Common myeloid progenitor, CD34-positive (primary cell): ENCODE data around the gene FOSL2.

Experiments
- CTCF ChIA-PET: fragments of 350-600 bp; sonication (Branson Sonifier 250); formaldehyde crosslinking; loops from one replicate; lab custom pipeline; 2021; ENCODE audit warnings: antibody characterized with exemption; lab: Charles Lee
- POLR2A ChIA-PET: fragments of 350-600 bp; sonication (Branson Sonifier 250); formaldehyde crosslinking; loops from one replicate; lab custom pipeline; 2021; ENCODE audit warnings: antibody characterized with exemption; lab: Charles Lee
- DNase-seq, 3 donors: peaks; one replicate each; pipeline versions ENCODE4 v3.0.0 to v3.0.0-alpha.2; 2013
- H3K27ac ChIP-seq, 2 experiments: 1 replicate in 1 of 2; 2 replicates in 1 of 2; pipeline ENCODE4 v1.7.0; 2013; ENCODE audit warnings: inconsistent platforms in 2 of 2, low read length in 2 of 2, mild to moderate bottlenecking in 2 of 2, low read depth in 1 of 2, moderate library complexity in 1 of 2; ENCODE audit not compliant: severe bottlenecking in 2 of 2, insufficient read depth in 1 of 2, poor library complexity in 1 of 2
- H3K27me3 ChIP-seq, 5 experiments: replicated peaks in 2 of 5; 1 replicate in 3 of 5; 2 replicates in 2 of 5; pipeline versions ENCODE4 v1.6.1 to v1.7.0; 2013; ENCODE audit warnings: low read length in 4 of 5, mild to moderate bottlenecking in 2 of 5, moderate library complexity in 2 of 5, inconsistent platforms in 1 of 5; ENCODE audit not compliant: insufficient read depth in 5 of 5, control insufficient read depth in 4 of 5
- H3K36me3 ChIP-seq, 4 experiments: 1 replicate in 2 of 4; 2 replicates in 2 of 4; pipeline versions ENCODE4 v1.6.1 to v1.7.0; 2013; ENCODE audit warnings: low read length in 3 of 4, control low read depth in 1 of 4, mild to moderate bottlenecking in 1 of 4; ENCODE audit not compliant: control insufficient read depth in 4 of 4, insufficient read depth in 4 of 4
- H3K4me1 ChIP-seq, 4 experiments: 1 replicate in 3 of 4; 2 replicates in 1 of 4; pipeline versions ENCODE4 v1.6.1 to v1.7.1; 2013; ENCODE audit warnings: low read length in 3 of 4, mild to moderate bottlenecking in 3 of 4, control low read depth in 1 of 4, inconsistent platforms in 1 of 4, moderate library complexity in 1 of 4; ENCODE audit not compliant: control insufficient read depth in 4 of 4, insufficient read depth in 4 of 4; ENCODE audit errors: control extremely low read depth in 1 of 4
- H3K4me3 ChIP-seq, 7 experiments: 1 replicate in 4 of 7; 2 replicates in 3 of 7; pipeline versions ENCODE4 v1.5.1 to v1.7.0; 2013; ENCODE audit warnings: mild to moderate bottlenecking in 7 of 7, low read length in 6 of 7, moderate library complexity in 6 of 7, inconsistent platforms in 2 of 7, low read depth in 2 of 7, control low read depth in 1 of 7; ENCODE audit not compliant: insufficient read depth in 4 of 7, control insufficient read depth in 1 of 7; ENCODE audit errors: extremely low read depth in 1 of 7
- H3K9me3 ChIP-seq, 5 experiments: 1 replicate in 4 of 5; 2 replicates in 1 of 5; pipeline versions ENCODE4 v1.6.1 to v1.7.1; 2013; ENCODE audit warnings: low read length in 4 of 5, mild to moderate bottlenecking in 2 of 5, inconsistent platforms in 1 of 5, low read depth in 1 of 5, moderate library complexity in 1 of 5; ENCODE audit not compliant: control insufficient read depth in 4 of 5, insufficient read depth in 2 of 5; ENCODE audit errors: control extremely low read depth in 1 of 5
- WGBS: methylation state at CpG from one replicate; pipeline ENCODE4 v1.1.5; 2013; ENCODE audit not compliant: insufficient coverage; 5-methylcytosine and 5-hydroxymethylcytosine counted together

The FOSL2 gene

GRCh38 chr2:28454016-28454930, 61.6 kb downstream of the FOSL2 start:
- Histone ChIP-seq H3K9me3 (no peaks in the 10 kb centered on the region), H3K27ac (no peak overlapping the region), H3K27me3 (no peaks in the 10 kb centered on the region), H3K36me3 (no peaks in the 10 kb centered on the region), H3K4me3 (no peak overlapping the region), H3K4me1 (peaks cover 0 to 11% (median 8%) of the 10 kb centered on the region in 4 experiments)
- ChIA-PET CTCF (interaction anchor here (0.6 to 4.4 kb wide), 14 partner anchors 8 to 750 kb away, joined by 3 to 19 read pairs (median 4); no protein-coding TSS in a partner anchor), POLR2A (no interaction called here)
- DNase-seq: no peak
- WGBS: 94% methylated on average over 13 of the region's 14 CpGs

- H3K4me1 ChIP-seq: no peaks in the 10 kb centered on the region
- no peak overlapping the region for H3K4me3 ChIP-seq
- DNase-seq: no peak
- peaks cover 0 to 8% (median 0%) of the 10 kb centered on the region in 5 experiments for H3K9me3 ChIP-seq
- H3K27ac ChIP-seq: no peak overlapping the region
- CTCF ChIA-PET: no interaction called here
- H3K36me3 ChIP-seq: no peaks in the 10 kb centered on the region
- no peaks in the 10 kb centered on the region for H3K27me3 ChIP-seq
- POLR2A ChIA-PET: no interaction called here
- 98% methylated on average over 9 of the region's 10 CpGs for WGBS
Observed at GRCh38 chr2:28457237-28457636, 64.6 kb downstream of the FOSL2 start.

GRCh38 chr2:28461056-28461455, 68.4 kb downstream of the FOSL2 start:
- peaks cover 0 to 11% (median 3%) of the 10 kb centered on the region in 5 experiments for H3K9me3 ChIP-seq
- peaks cover 0 to 27% (median 9%) of the 10 kb centered on the region in 4 experiments for H3K4me1 ChIP-seq
- CTCF ChIA-PET: interaction anchor here (0.6 to 3.8 kb wide), 2 partner anchors 8 to 106 kb away, joined by 5 to 12 read pairs; no protein-coding TSS in a partner anchor
- POLR2A ChIA-PET: interaction anchor here (0.6 kb wide), 1 partner anchor 13 kb away, joined by 3 read pairs; no protein-coding TSS in a partner anchor
- DNase-seq: no peak
- H3K27me3 ChIP-seq: no peaks in the 10 kb centered on the region
- H3K27ac ChIP-seq: no peak overlapping the region
- no peak overlapping the region for H3K4me3 ChIP-seq
- 76% methylated on average over 2 of the region's 2 CpGs for WGBS
- no peaks in the 10 kb centered on the region for H3K36me3 ChIP-seq

- Histone ChIP-seq H3K4me1 (peaks cover 0 to 27% (median 9%) of the 10 kb centered on the region in 4 experiments), H3K27me3 (no peaks in the 10 kb centered on the region), H3K36me3 (no peaks in the 10 kb centered on the region), H3K4me3 (no peak overlapping the region), H3K27ac (no peak overlapping the region), H3K9me3 (peaks cover 0 to 11% (median 3%) of the 10 kb centered on the region in 5 experiments)
- POLR2A ChIA-PET: no interaction called here
- CTCF ChIA-PET: interaction anchor here (0.8 to 3.8 kb wide), 2 partner anchors 9 to 31 kb away, joined by 4 to 12 read pairs; no protein-coding TSS in a partner anchor
- no peak for DNase-seq
Observed at GRCh38 chr2:28462122-28462521, 69.5 kb downstream of the FOSL2 start.

- no peak for DNase-seq
- POLR2A ChIA-PET: no interaction called here
- 80% methylated on average over 3 of the region's 6 CpGs for WGBS
- Histone ChIP-seq H3K27me3 (no peaks in the 10 kb centered on the region), H3K4me3 (no peak overlapping the region), H3K4me1 (peaks cover 0 to 27% (median 9%) of the 10 kb centered on the region in 4 experiments), H3K9me3 (peaks cover 0 to 11% (median 3%) of the 10 kb centered on the region in 5 experiments), H3K36me3 (no peaks in the 10 kb centered on the region), H3K27ac (no peak overlapping the region)
- CTCF ChIA-PET: interaction anchor here (0.8 to 3.8 kb wide), 3 partner anchors 10 to 29 kb away, joined by 3 to 12 read pairs (median 4); no protein-coding TSS in a partner anchor
Observed at GRCh38 chr2:28463211-28463816, 70.7 kb downstream of the FOSL2 start.

GRCh38 chr2:28463893-28464292, 71.2 kb downstream of the FOSL2 start:
- no peaks in the 10 kb centered on the region for H3K36me3 ChIP-seq
- DNase-seq: peak in 2 of 3 donors; percentile 51 to 54
- H3K27ac ChIP-seq: no peak overlapping the region
- ChIA-PET CTCF (interaction anchor here (1.2 to 3.8 kb wide), 4 partner anchors 9 to 760 kb away, joined by 3 to 12 read pairs (median 3); no protein-coding TSS in a partner anchor), POLR2A (no interaction called here)
- peaks cover 0 to 27% (median 9%) of the 10 kb centered on the region in 4 experiments for H3K4me1 ChIP-seq
- H3K9me3 ChIP-seq: peaks cover 0 to 11% (median 3%) of the 10 kb centered on the region in 5 experiments
- no peaks in the 10 kb centered on the region for H3K27me3 ChIP-seq
- WGBS: 37% methylated on average over 4 of the region's 4 CpGs
- no peak overlapping the region for H3K4me3 ChIP-seq
